GM19023 (cell line): ENCODE data around the gene COL11A2.
"Not testable (repeated sequence)": the region's sequence is repeated elsewhere in the genome, so short reads cannot be mapped to it uniquely, and the experiment has no call there.

Source experiments
- ATAC-seq: cut with Tn5 transposase; IDR thresholded peaks from one replicate; pipeline ENCODE4 v1.9.1; 2021; ENCODE audit warnings: mild to moderate bottlenecking, moderate library complexity; ENCODE audit not compliant: unreplicated experiment

COL11A2 gene

DNA sequence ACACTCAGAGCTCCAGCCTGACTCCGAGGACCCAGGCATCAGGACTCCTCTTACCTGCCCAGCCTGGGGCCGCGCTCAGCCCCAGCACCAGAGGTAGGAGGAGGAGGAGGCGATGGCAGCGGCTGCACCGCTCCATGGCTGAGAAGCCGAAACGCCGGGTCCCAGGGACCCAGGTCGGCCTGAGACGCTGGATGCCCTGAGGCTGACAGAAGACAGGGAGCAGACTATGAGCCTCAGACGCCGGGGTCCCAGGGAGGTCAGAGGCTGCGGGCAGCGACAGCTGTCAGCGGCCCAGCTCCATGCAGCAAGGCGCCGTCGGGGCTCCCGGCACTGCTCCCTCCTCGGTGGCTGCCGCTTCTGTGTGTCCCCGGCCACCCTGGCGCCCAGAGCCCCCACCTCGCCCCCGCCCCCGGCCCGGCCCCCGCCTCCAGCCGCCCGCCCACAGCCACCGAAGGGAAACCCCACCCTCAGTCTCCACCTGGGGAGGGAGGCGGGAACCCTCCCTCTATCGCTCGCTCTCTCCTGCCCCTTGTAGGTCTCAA, at the start of gene COL11A2:
TSS of gene COL11A2 (minus strand) at position 363 of the 542 bp plus-strand sequence. CDS start at position 136, 227 bp downstream.
- no peak for ATAC-seq

DNA sequence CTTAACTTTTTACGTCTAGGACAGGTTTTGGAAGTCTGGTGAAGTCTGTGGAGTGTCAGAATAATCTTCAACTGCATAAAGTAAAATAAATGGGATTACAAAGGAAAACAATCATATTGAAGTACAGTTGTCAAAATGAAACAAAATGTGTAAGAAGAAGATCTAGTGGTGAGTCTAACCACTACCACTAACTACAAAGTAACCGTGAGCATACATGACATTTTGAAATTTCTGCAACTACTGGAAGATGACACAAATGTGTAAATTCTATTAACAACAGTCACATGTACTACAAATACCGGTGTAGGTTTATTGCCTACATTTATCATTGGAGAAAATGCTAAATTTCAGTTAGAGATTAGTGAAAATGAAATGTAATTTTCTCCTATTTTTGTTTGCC, 49.7 kb upstream of the COL11A2 start:
- no peak for ATAC-seq

DNA sequence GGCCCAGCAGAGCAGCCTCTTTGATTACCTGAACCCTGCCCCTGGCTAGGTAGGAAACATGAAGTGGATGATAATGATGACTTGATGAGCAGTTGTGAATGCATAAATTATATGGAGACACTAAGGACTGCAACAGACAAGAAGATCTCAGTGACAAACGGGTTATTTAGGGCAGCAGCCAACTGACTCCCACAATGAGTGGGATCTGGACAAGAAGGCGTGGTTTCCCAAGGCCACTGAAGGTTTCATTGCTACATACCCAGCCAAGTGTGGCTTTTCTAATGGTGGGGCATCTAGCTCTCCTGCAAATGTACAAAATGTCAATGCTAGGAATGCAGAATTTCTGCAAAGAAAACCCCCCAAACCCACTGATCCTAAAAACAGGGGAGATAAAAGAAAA, 45.5 kb upstream of the COL11A2 start:
- no peak for ATAC-seq

DNA sequence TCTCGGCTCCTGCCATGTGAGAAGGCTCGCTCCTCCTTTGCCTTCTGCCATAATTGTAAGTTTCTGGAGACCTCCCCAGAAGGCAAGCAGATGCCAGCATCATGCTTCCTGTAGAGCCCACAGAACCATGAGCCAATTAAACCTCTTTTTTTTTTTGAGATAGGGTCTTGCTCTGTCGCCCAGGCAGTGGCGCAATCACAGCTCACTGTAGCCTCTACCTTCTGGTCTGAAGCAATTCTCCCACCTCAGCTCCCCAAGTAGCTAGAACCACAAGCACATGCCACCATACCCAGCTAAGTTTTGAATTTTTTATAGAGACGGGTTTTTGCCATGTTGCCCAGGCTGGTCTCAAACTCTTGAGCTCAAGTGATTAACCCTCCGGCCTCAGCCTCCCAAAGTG, 44.6 kb upstream of the COL11A2 start:
- no peak for ATAC-seq

DNA sequence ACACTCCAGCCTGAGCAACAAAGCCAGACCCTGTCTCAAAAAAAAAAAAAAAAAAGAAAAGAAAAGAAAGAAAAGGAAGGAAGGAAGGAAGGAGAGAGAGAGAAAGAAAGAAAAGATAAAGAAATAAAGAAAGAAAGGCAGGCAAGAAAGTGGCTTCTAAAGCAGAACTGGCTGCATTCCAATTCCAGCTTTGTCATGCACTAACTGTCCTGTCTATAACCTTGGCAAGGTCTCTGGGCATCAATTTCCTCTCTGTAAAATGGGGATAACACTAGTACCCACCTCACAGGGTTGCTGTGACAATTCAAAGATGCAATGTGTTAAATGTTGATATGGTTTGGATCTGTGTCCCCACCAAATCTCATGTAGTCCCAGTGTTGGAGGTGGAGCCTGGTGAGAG, 44.1 kb upstream of the COL11A2 start:
- no peak for ATAC-seq

DNA sequence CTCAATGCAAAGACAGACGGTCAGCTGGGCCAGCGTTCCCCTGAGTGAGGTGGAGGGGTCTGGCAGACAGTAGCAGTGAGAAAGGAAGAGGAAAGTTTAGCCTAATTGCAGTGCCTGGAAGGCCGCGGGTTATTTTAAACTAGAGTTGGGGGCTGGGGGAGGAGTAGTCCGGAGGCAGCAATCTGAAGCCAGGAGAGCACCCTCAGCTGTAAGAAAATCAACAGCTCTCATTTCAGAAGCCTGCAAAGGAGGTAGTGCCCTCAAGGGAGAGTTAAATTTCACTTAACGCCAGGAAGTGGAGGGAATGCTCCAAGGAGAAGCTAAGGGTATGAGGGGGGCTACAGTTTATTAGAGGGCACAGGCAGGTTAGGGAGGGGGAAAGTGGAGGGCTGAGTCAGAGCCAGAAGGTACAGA, 43.0 kb upstream of the COL11A2 start:
- ATAC-seq: no peak

DNA sequence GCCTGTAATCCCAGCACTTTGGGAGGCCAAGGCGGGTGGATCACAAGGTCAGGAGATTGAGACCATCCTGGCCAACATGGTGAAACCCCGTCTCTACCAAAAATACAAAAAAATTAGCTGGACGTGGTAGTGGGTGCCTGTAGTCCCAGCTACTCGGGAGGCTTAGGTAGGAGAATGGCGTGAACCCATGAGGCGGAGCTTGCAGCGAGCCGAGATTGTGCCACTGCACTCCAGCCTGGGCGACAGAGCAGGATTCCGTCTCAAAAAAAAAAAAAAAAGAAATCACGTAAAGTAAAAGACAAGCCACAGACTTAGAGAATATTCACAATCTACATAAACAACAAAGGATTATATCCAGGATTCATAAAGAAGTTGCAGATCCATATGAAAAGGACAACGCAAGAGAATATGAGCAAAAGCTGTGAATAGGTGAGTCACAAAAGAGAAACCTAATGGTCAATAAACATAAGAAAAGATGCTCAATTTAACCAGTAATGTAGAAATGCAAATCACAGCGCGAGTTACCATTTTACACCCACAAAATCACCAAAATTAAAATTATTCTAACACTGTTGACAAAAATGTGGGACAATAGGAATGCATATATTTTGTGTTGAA, 34.3 kb upstream of the COL11A2 start:
- not testable (repeated sequence) for ATAC-seq

DNA sequence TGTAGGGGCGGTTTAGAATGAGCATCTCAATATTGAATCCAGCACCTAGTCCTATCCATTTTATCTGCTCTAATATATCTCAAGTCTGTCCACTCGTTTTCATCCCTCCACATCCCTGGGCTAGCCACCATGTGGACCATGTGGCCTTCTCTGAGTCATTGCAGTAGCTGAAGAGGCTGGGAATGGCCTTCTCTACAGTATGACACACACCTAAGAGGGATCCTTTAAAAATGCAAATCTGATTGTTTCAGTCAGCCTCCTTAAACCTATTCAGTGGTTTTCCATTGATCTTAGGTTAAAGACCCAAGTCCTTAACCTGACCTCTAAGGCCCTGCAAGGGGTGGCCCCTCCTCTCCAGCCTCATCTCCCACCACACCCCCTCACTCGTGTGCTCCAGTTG, 25.4 kb upstream of the COL11A2 start:
- ATAC-seq: no peak

DNA sequence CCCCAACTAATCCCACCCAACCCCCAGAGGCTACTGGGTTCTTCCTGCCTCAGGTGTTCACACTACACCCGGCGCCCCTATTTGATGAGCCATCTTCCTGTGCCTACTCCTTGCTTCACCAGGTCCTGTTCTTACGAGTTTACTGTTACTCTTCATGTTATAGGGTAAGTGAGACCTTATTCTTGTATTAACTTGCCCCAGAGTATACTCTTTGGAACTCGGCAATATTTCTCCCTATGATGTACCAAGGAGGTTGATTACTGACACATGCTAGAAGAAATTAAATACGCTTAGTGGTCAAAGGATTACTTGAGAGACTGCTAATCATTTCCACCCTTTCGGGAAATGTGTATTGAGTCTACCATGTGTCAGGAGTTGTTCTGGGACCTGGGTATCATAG, 25.0 kb upstream of the COL11A2 start:
- ATAC-seq: no peak

DNA sequence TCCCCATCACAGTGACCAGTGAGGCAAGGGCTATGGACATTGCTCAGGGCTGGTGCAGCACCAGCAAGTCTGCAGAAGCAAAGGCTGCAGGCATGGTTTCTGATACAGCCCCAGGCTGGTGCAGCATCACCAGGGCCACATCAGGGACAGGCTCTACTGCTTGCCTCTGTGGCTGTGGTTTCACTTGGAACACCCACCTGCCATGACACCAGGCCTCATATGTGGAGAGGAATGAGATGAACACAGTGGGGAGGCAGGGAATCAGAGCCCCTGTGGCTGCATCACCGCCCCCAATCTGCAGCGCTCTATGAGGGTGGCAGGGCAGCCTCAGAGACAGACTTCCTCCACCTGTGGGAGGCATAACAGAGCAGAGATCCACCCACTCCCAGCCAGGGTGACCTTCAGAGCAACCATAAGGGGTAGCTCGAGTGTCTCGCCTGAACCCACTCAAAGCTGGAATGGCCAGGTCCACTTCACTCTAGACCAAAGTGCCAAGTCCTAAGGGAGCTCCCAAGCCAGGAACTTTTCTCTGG, 23.9 kb upstream of the COL11A2 start:
- no peak for ATAC-seq

DNA sequence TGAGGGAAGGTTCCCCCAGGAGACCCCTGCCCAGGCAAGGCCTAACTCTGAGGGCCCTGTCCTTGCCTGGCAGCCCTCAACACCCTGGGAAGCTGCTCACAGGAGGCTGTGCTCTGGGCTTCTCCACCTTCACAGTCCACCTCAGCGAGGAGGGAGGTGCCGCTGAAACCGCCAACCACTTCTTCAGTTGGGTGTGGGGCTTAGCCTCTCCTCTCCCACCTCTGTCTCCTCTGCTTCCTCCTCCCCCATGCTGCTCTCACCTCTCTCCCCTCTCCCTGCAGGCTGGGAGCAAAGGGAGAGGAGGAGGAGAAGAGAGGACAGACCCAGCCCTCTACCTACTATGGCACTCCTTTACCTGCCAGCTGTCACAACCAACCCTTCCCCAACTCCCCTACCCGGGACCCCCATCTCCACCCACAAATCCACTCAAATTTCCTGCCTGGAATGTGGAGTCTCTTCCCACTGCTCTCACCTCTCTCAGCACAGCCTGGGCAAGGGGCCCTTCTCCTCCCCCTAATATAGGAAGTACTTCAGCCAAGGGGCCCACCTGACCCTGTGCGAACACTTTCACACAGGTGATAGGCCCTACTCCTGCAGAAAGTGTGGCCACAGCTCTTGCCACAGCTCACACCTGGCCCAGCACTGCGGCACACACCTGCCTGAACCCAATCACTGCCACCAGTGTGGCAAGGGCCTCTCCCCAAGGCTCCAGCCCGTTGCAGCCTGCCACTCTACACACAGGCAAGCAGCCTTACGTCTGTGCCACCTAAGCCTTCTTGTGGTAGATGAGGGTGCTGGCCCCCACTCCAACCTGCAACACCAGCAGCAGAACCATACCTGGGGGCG, 23.2 kb upstream of the COL11A2 start:
- ATAC-seq: no peak

DNA sequence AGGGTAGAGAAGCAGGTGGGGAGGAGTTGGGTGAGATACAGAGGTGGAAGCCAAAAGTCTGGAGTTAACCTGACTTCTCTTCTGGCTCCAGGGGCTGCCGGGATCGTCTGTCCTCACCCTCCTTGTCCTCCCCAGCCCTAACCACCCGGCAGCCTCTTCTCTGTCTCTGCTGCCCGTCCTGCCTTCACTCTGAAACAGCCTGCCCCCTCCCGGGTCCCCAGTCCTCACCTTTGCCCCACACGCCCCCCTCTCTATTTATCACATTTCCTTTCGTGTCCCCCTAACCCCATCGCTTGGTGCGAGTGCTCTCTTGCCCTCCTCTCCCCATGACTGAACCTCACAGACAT, 21.7 kb upstream of the COL11A2 start:
- ATAC-seq: no peak

DNA sequence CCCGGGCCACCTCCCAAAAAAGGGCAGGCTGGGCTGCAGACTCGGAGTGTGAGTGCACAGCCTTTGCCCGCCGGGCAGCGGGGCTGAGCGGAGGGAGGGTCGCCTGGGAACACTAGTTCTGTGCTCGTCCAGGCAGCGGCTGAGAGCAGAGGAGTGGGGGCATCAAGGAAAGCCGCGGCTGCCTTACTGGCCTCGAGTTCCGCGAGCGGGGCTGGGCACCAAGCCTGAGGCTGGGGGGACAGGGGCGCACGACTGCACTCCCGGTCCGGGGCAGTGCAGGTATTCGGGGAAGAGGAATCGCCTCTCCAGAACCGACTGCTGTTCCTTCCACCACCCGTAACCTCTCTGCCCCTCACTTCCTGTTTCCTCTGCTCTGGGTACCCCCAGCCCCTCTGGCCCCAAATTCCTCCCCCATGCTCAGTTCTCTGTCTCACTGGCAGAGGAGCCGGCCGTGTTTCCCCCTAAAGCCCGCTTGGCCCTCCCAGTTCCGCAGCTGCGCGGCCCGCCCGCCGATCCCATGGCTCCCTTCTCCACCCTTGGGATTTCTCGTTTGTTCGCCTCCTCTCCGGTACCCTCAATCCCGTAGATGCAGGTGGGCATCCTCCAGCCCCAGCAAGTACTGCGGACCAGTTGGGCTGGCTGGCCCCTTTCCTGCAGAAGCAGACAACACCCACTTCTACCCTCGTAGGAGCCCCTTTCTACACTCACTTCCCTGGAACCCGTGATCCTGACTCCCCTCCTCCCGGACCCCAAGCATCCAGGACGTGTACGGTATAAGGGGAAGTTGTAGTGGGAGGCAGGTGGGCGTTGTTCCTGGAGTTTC, 21.1 kb upstream of the COL11A2 start:
- ATAC-seq: no peak

DNA sequence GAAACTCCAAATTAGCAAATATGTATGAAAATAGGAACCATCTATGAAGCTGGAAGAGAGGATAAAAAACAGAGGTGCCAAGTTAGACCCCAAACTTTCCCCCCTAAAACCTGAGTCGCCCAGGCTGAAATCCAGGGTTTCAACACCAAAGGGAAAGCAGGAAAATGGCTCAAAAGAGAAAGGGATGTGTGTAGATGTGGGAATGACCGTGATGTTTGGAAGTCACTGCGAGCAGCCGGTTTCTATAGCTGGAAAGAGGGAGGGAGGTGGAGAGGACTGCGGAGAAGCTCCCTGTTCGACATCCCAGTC, 20.5 kb upstream of the COL11A2 start:
- ATAC-seq: no peak

DNA sequence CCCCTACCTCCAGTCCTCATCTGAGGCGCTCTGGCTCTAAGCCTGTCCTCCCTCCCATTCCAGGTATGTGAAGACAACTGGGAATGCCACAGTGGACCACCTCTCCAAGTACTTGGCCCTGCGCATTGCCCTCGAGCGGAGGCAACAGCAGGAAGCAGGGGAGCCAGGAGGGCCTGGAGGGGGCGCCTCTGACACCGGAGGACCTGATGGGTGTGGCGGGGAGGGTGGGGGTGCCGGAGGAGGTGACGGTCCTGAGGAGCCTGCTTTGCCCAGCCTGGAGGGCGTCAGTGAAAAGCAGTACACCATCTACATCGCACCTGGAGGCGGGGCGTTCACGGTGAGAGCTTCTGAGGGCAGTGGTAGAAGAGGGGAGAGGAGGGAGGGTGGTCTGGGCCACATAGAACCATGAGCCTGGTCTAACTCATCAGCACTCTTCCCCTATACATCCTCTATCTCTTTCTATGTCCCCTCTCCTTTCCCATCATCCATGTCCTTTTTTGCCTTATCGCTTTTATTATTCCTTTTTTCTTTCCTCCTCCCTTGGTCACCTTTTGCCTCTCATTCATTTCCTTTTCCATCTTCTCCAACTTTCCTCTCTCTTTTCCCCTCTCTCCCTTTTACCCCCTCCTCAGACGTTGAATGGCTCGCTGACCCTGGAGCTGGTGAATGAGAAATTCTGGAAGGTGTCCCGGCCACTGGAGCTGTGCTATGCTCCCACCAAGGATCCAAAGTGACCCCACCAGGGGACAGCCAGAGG, 19.6 kb upstream of the COL11A2 start:
- ATAC-seq: no peak

DNA sequence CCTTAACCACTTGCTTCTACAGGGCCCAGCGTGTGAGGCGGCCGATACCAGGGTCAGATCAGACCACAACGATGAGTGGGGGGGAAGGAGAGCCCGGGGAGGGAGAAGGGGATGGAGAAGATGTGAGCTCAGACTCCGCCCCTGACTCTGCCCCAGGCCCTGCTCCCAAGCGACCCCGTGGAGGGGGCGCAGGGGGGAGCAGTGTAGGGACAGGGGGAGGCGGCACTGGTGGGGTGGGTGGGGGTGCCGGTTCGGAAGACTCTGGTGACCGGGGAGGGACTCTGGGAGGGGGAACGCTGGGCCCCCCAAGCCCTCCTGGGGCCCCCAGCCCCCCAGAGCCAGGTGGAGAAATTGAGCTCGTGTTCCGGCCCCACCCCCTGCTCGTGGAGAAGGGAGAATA, 18.9 kb upstream of the COL11A2 start:
- no peak for ATAC-seq

DNA sequence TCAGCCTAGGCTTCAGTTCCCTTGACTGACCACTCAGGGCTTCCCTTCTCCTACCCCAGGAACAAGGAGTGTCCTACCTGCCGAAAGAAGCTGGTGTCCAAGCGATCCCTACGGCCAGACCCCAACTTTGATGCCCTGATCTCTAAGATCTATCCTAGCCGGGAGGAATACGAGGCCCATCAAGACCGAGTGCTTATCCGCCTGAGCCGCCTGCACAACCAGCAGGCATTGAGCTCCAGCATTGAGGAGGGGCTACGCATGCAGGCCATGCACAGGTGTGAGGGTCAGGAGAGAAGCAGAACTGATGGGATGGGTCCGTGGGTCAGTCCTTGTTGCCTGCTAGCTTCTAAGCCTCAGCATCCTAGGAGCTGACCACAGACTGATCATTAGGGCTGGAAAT, 17.6 kb upstream of the COL11A2 start:
- no peak for ATAC-seq

DNA sequence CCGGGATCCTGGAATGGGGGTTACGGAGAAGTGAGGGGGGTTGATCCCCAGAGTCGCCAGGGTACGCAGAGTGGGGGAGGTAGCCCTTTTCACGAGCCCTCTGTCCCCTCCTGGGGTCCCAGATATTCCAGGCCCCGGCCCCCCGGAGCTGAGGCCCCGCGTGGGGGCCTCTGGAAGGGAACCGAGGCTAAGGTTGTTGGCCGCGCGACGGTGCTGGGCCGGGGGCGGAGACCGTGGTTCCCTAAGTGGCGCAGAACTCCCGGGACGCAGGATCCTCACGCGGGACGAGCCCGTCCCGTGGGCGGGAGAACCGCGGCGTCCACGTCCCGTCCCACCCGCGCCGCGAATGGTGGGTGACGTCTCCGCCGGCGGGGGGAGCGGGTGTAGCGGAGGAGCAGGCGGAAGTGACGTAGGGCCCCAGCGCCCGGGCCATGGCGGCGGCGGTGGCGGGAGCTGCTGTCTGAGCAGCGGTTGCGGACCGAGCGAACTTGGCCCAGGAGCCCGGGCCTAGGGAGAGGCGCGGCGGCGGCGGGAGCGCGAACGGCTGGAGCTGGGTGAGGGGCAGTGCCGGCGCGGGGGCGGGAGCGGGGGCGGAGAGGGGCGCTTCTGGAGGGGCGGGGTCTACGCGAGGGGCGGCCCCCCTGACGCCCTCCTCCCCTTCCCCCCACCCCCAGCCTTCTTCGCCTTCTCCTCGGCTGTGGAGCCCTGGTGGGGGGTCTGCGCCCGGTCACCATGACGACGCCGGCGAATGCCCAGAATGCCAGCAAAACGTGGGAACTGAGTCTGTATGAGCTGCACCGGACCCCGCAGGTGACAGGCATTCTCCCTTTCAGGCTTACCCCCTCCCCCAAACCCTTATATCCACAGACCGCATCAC, 16.1 kb upstream of the COL11A2 start, which contains the start of gene RING1:
TSS of gene RING1 (plus strand) at position 410 of the 877 bp plus-strand sequence. CDS start at position 733, 323 bp downstream.
- peak; percentile 49 for ATAC-seq

DNA sequence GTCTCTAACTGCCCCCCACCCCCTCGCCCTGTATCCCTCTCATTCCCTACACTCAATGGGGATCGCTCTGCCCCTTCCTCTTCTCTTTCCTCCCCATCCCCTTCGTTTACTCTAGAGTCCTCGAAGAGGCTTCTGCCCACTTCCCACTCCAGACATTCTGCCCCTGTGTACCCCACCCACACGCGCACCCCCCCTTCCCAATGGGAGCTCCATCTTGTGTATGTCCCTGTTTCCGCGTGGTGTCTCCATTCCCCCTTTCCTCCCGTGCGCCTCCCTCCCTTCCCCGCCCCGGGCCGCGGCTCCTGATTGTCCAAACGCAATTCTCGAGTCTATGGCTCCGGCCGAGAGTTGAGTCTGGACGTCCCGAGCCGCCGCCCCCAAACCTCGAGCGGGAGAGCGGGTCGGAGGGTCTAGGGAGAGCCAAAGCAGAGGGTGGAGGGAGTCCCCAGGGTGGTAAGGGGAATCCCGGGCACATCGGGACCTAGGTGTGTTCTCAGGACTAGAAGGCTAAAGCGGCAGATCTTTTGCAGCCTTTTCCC, 15.4 kb upstream of the COL11A2 start:
- no peak for ATAC-seq
